ENCODE data around the gene FLOT2. TPM values are rescaled to one million over a fixed set of nuclear protein-coding genes. Genes with fewer than 3 reads are reported as not detected.
A peak's percentile ranks its signal among the peaks of the same experiment; 100 is the strongest.

FLOT2 gene
- total and polyA plus RNA-seq, 2 donors (not counting 3 experiments of a cell fraction or from before 2014, with no cell fraction given), result 169 to 180 TPM

- no TSS peak for BruUV-seq (replicated peaks)
- peaks cover 82% of the 10 kb centered on the region for H3K79me2 ChIP-seq (ENCODE audit: control insufficient read depth, insufficient read depth, low read length)
- H3K9me1 ChIP-seq (replicated peaks; ENCODE audit: control insufficient read depth, extremely low read depth, insufficient read depth, low read length), result no peaks in the 10 kb centered on the region
- H3K27ac ChIP-seq (ENCODE audit: insufficient read depth, low read depth, low read length), result no peak overlapping the region
- dilution Hi-C loops (cut with MboI; ENCODE audit: extremely low pct_ligation_motif_present, low sequenced_read_pairs) (no loop called here), intact Hi-C loops (cut with micrococcal nuclease) (no loop called here)
- H3K4me1 ChIP-seq (ENCODE audit: control insufficient read depth, extremely low read depth, insufficient read depth, low read length), result peaks cover 36% of the 10 kb centered on the region
- H3K27me3 ChIP-seq (ENCODE audit: control insufficient read depth in 2 of 2, insufficient read depth in 2 of 2, low read length in 2 of 2), result no peaks in the 10 kb centered on the region
- H3K4me3 ChIP-seq (replicated peaks in 1 of 3; ENCODE audit: insufficient read depth in 1 of 3, low read depth in 1 of 3, low read length in 3 of 3), result no peak overlapping the region
- DNase-seq (ENCODE audit: low read depth, low spot score) (no peak), FAIRE-seq (peak; percentile 48)
- POLR2A ChIA-PET, result no interaction called here
- CTCF ChIA-PET, result no interaction called here
- no peak overlapping the region for H3K4me2 ChIP-seq (ENCODE audit: insufficient read depth, low read length)
- H2AFZ ChIP-seq (ENCODE audit: low read depth, low read length), result no peak overlapping the region
- no peak overlapping the region for H3K9ac ChIP-seq (replicated peaks; ENCODE audit: extremely low read depth, insufficient read depth, low read length)
- peaks cover 6% of the 10 kb centered on the region for H4K20me1 ChIP-seq (replicated peaks; ENCODE audit: control insufficient read depth, extremely low read depth, insufficient read depth, low read length)
- no peaks in the 10 kb centered on the region for H3K9me3 ChIP-seq (replicated peaks; ENCODE audit: control insufficient read depth, insufficient read depth, low read length)
- H3K36me3 ChIP-seq (ENCODE audit: control insufficient read depth in 2 of 2, extremely low read depth in 1 of 2, insufficient read depth in 2 of 2, low read length in 2 of 2), result no peaks in the 10 kb centered on the region
- no peak for TF ChIP-seq JUN (IDR thresholded peaks at IDR 0.05; ENCODE audit: borderline replicate concordance, insufficient read depth, insufficient read length, low read depth)
- no peak for TF ChIP-seq FOS (IDR thresholded peaks at IDR 0.05; ENCODE audit: borderline replicate concordance, insufficient read depth, low read length)
- TF ChIP-seq POLR2A (IDR thresholded peaks at IDR 0.05; ENCODE audit: low read depth, low read length), result no peak
Measured at GRCh38 chr17:28942925-28943324, 45.4 kb upstream of the FLOT2 start.

DNA sequence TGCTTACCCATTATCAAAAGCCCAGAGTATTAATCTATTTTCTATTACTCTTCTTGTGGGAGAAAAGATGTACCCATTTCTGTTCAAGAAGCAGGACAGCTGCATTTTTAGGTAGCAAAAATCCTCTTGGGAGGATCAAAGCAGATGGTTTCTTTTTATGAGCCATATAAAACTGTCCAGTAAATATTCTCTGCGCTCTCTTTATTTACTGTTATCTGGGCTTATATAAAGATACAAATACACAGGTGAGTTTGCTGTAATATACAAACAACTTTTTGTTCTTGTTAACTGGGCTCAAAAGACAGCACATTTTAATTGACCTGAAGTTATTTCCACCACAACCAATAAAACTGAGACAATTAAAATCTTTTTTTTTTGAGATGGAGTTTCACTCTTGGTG is 43.7 kb upstream of the FLOT2 start:
- peak; percentile 18 for FAIRE-seq
- Histone ChIP-seq H3K4me2 (ENCODE audit: insufficient read depth, low read length) (no peak overlapping the region), H3K79me2 (ENCODE audit: control insufficient read depth, insufficient read depth, low read length) (peaks cover 88% of the 10 kb centered on the region), H3K9me1 (replicated peaks; ENCODE audit: control insufficient read depth, extremely low read depth, insufficient read depth, low read length) (no peaks in the 10 kb centered on the region), H3K36me3 (ENCODE audit: control insufficient read depth in 2 of 2, extremely low read depth in 1 of 2, insufficient read depth in 2 of 2, low read length in 2 of 2) (no peaks in the 10 kb centered on the region), H3K9ac (replicated peaks; ENCODE audit: extremely low read depth, insufficient read depth, low read length) (no peak overlapping the region), H3K4me3 (replicated peaks in 1 of 3; ENCODE audit: insufficient read depth in 1 of 3, low read depth in 1 of 3, low read length in 3 of 3) (no peak overlapping the region), H3K9me3 (replicated peaks; ENCODE audit: control insufficient read depth, insufficient read depth, low read length) (no peaks in the 10 kb centered on the region), H2AFZ (ENCODE audit: low read depth, low read length) (no peak overlapping the region), H3K27ac (ENCODE audit: insufficient read depth, low read depth, low read length) (no peak overlapping the region), H3K4me1 (ENCODE audit: control insufficient read depth, extremely low read depth, insufficient read depth, low read length) (peaks cover 26% of the 10 kb centered on the region), H4K20me1 (replicated peaks; ENCODE audit: control insufficient read depth, extremely low read depth, insufficient read depth, low read length) (peaks cover 9% of the 10 kb centered on the region), H3K27me3 (ENCODE audit: control insufficient read depth in 2 of 2, insufficient read depth in 2 of 2, low read length in 2 of 2) (no peaks in the 10 kb centered on the region)
- no peak for DNase-seq (ENCODE audit: low read depth, low spot score)
- TF ChIP-seq FOS (IDR thresholded peaks at IDR 0.05; ENCODE audit: borderline replicate concordance, insufficient read depth, low read length) (no peak), EZH2 (IDR thresholded peaks at IDR 0.05; ENCODE audit: borderline replicate concordance, low read depth, low read length, severe bottlenecking) (no peak), GATA2 (IDR thresholded peaks at IDR 0.05; ENCODE audit: insufficient read depth, insufficient read length, low read depth, low read length) (no peak), POLR2AphosphoS5 (IDR thresholded peaks at IDR 0.05; ENCODE audit: insufficient read depth, low read depth, low read length) (no peak), JUN (IDR thresholded peaks at IDR 0.05; ENCODE audit: borderline replicate concordance, insufficient read depth, insufficient read length, low read depth) (no peak)
- TF ChIP-seq, protein P1, sequence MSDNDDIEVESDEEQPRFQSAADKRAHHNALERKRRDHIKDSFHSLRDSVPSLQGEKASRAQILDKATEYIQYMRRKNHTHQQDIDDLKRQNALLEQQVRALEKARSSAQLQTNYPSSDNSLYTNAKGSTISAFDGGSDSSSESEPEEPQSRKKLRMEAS (IDR thresholded peaks at IDR 0.05; ENCODE audit: insufficient read depth, insufficient read length), result no peak
- intact Hi-C loops (cut with micrococcal nuclease), result no loop called here
- ChIA-PET CTCF (interaction anchor here (0.8 to 1.6 kb wide), 5 partner anchors 12 to 177 kb away, joined by 3 to 5 read pairs (median 5); no protein-coding TSS in a partner anchor), POLR2A (interaction anchor here (1.4 kb wide), 1 partner anchor 9 kb away, joined by 5 read pairs; no protein-coding TSS in a partner anchor)
- BruUV-seq (replicated peaks), result no TSS peak
- dilution Hi-C loops (cut with MboI; ENCODE audit: extremely low pct_ligation_motif_present, low sequenced_read_pairs), result no loop called here

All from endothelial cell of umbilical vein (primary cell).